Skeletal muscle cell (primary cell): ENCODE data around the gene CBX5.
"Not testable (repeated sequence)": the region's sequence is repeated elsewhere in the genome, so short reads cannot be mapped to it uniquely, and the experiment has no call there.

Source experiments
- DNase-seq: peaks from one replicate; pipeline ENCODE4 v3.0.0-alpha.2; 2010; ENCODE audit warnings: low read depth
- H3K4me3 ChIP-seq: 2 replicates; pipeline ENCODE4 v1.5.1; 2011; ENCODE audit warnings: low read depth, mild to moderate bottlenecking, control low read depth, low read length, moderate library complexity

CBX5 gene

GRCh38 chr12:54296393-54297099 is 16.6 kb upstream of the CBX5 start:
- no peak for DNase-seq
- H3K4me3 ChIP-seq = no peak overlapping the region

GRCh38 chr12:54294953-54295566 is 15.1 kb upstream of the CBX5 start:
- no peak overlapping the region for H3K4me3 ChIP-seq

GRCh38 chr12:54294152-54294952 is 14.4 kb upstream of the CBX5 start:
- DNase-seq = no peak
- H3K4me3 ChIP-seq = no peak overlapping the region

More at GRCh38 chr12:54294953-54295566, 15.1 kb upstream of the CBX5 start:
- DNase-seq = no peak

- DNase-seq = no peak
- H3K4me3 ChIP-seq = no peak overlapping the region
Measured at GRCh38 chr12:54292931-54293241, 13.0 kb upstream of the CBX5 start.

GRCh38 chr12:54292083-54292930 is 12.4 kb upstream of the CBX5 start:
- DNase-seq = no peak
- H3K4me3 ChIP-seq = no peak overlapping the region

GRCh38 chr12:54287261-54288157 is 7.6 kb upstream of the CBX5 start:
- DNase-seq = no peak
- no peak overlapping the region for H3K4me3 ChIP-seq

GRCh38 chr12:54286042-54287030 is 6.4 kb upstream of the CBX5 start:
- no peak for DNase-seq
- no peak overlapping the region for H3K4me3 ChIP-seq

- DNase-seq = no peak
- H3K4me3 ChIP-seq = no peak overlapping the region
Measured at GRCh38 chr12:54285150-54286041, 5.5 kb upstream of the CBX5 start.

GRCh38 chr12:54284070-54284780 is 4.3 kb upstream of the CBX5 start:
- DNase-seq = not testable (repeated sequence)
- peak overlapping the region; percentile 58 for H3K4me3 ChIP-seq

- no peak for DNase-seq
- peak overlapping the region; percentile 58 for H3K4me3 ChIP-seq
Measured at GRCh38 chr12:54282949-54283593, 3.1 kb upstream of the CBX5 start.

GRCh38 chr12:54281694-54282093 is 1.8 kb upstream of the CBX5 start:
- peak overlapping the region; percentile 58 for H3K4me3 ChIP-seq
- DNase-seq = not testable (repeated sequence)

- DNase-seq = not testable (repeated sequence)
- H3K4me3 ChIP-seq = peak overlapping the region; percentile 58
Measured at GRCh38 chr12:54281261-54281638, 1.3 kb upstream of the CBX5 start.

GRCh38 chr12:54280468-54281260 is 742 bp upstream of the CBX5 start, which contains the start of gene HNRNPA1:
HNRNPA1 (plus strand) TSS chr12:54280726; CDS start chr12:54280808, 82 bp downstream.
- H3K4me3 ChIP-seq = peak within 1 kb of the TSS; percentile 58
- peak; percentile 100 for DNase-seq

- no peak for DNase-seq
- H3K4me3 ChIP-seq = peak overlapping the region; percentile 58
Measured at GRCh38 chr12:54279227-54279631, 693 bp downstream of the CBX5 start.

- DNase-seq = no peak
- peak overlapping the region; percentile 58 for H3K4me3 ChIP-seq
Measured at GRCh38 chr12:54277823-54278276, 2.1 kb downstream of the CBX5 start.
